HepG2 (cell line): ENCODE data around the gene APOM. TPM values are rescaled to one million over a fixed set of nuclear protein-coding genes. Genes with fewer than 3 reads are reported as not detected.

Experiments
- GATAD1 ChIP-seq: IDR thresholded peaks from 2 replicates; pipeline ENCODE4 v1.6.1; 2016; ENCODE audit warnings: missing genetic modification reagents, missing compliant biosample characterization
- HIC2 ChIP-seq: sonication (generic); formaldehyde crosslinking; IDR thresholded peaks from 2 replicates; pipeline ENCODE4 v1.9.0; 2022; ENCODE audit warnings: low read depth, missing genetic modification reagents
- JDP2 ChIP-seq: sonication (generic); formaldehyde crosslinking; IDR thresholded peaks from 2 replicates; pipeline ENCODE4 v1.8.1; 2022; ENCODE audit warnings: missing genetic modification reagents, borderline replicate concordance
- KLF6 ChIP-seq: IDR thresholded peaks from 2 replicates; pipeline ENCODE4 v1.8.0; 2016; ENCODE audit warnings: missing biosample characterization, missing genetic modification reagents
- RAD51 ChIP-seq: fragments of 450-650 bp; IDR thresholded peaks from 2 replicates; pipeline ENCODE4 v1.6.1; 2016; ENCODE audit warnings: borderline replicate concordance
- SNAI1 ChIP-seq: sonication (generic); formaldehyde crosslinking; IDR thresholded peaks from 2 replicates; pipeline ENCODE4 v1.5.0; 2020; ENCODE audit warnings: mild to moderate bottlenecking, missing genetic modification reagents, borderline replicate concordance
- SRSF9 ChIP-seq: fragments of 200-400 bp; formaldehyde crosslinking; IDR thresholded peaks from 2 replicates; pipeline ENCODE4 v1.6.1; 2018; ENCODE audit warnings: borderline replicate concordance, mild to moderate bottlenecking, low read depth, low read length; ENCODE audit not compliant: insufficient read depth, poor library complexity, severe bottlenecking
- ZMAT3 ChIP-seq: sonication (generic); formaldehyde crosslinking; conservative IDR thresholded peaks from 2 replicates; pipeline ENCODE4 v1.7.0; 2021; ENCODE audit warnings: missing genetic modification reagents
- ZNF3 ChIP-seq: IDR thresholded peaks from 2 replicates; pipeline ENCODE4 v1.7.0; 2017; ENCODE audit warnings: inconsistent platforms
- ZNF317 ChIP-seq: sonication (generic); formaldehyde crosslinking; IDR thresholded peaks from 2 replicates; pipeline ENCODE4 v1.5.0; 2020; ENCODE audit warnings: mild to moderate bottlenecking, missing genetic modification reagents
- ZNF530 ChIP-seq: sonication (generic); formaldehyde crosslinking; IDR thresholded peaks from 2 replicates; pipeline ENCODE4 v1.5.0; 2020; ENCODE audit warnings: low read depth, mild to moderate bottlenecking, missing genetic modification reagents
- ZNF616 ChIP-seq: sonication (generic); formaldehyde crosslinking; IDR thresholded peaks from 2 replicates; pipeline ENCODE4 v1.5.0; 2020; ENCODE audit warnings: low read depth, mild to moderate bottlenecking, missing genetic modification reagents
- ZNF816 ChIP-seq: sonication (generic); formaldehyde crosslinking; IDR thresholded peaks from 2 replicates; pipeline ENCODE4 v1.8.0; 2022; ENCODE audit warnings: missing genetic modification reagents, mild to moderate bottlenecking, borderline replicate concordance
- polyA plus RNA-seq, 8 experiments: library from polyadenylated mRNA; depleted of rRNA in 3 of 8; stranded (reverse) in 7 of 8; unstranded in 1 of 8; fragments of >200 nt; fragmentation: Illumina TruSeq in 4 of 8; extraction: Trizol in 4 of 8; gene quantifications; 2 replicates each; pipeline versions ENCODE4 v1.2.1 to v1.2.3, GENCODE V29; 2011 to 2016; ENCODE audit warnings: low read depth in 4 of 8, missing spikeins in 1 of 8, mixed read lengths in 1 of 8; ENCODE audit not compliant: insufficient read depth in 1 of 8
- total RNA-seq, 5 experiments: library from RNA; depleted of rRNA; stranded (reverse); fragments of >200 nt; fragmentation: Illumina TruSeq; extraction: Trizol; gene quantifications; 2 replicates each; pipeline ENCODE4 v1.2.3, GENCODE V29; 2016; ENCODE audit warnings: low read depth in 1 of 5
- TF ChIP-seq, protein P1 (sequence below): sonication (generic); formaldehyde crosslinking; IDR thresholded peaks from 2 replicates; pipeline ENCODE4 v1.5.0; 2020; ENCODE audit warnings: missing genetic modification reagents
- TF ChIP-seq, protein P2 (sequence below): IDR thresholded peaks from 2 replicates; pipeline ENCODE4 v1.6.1; 2016; ENCODE audit warnings: mild to moderate bottlenecking
- TF ChIP-seq, protein P3 (sequence below): sonication (generic); formaldehyde crosslinking; IDR thresholded peaks from 2 replicates; pipeline ENCODE4 v1.8.0; 2022; ENCODE audit warnings: mild to moderate bottlenecking, missing genetic modification reagents; ENCODE audit not compliant: insufficient replicate concordance
- TF ChIP-seq, protein P4 (sequence below): IDR thresholded peaks from 2 replicates; pipeline ENCODE4 v1.6.1; 2016

The APOM gene
- total and polyA plus RNA-seq, 2 of the 13 experiments (the other 11 are each of a cell fraction or from before 2014, with no cell fraction given) = 98.2 to 1,140 TPM

GRCh38 chr6:31660381-31661261 is 4.9 kb downstream of the APOM start, which contains the start of gene C6orf47 (continued):
- TF ChIP-seq ZNF530 (CRISPR knock-in tag) = 0 out of 2 replicates have a peak, but pooled peaks have one; percentile 5
- TF ChIP-seq ZNF616 (CRISPR knock-in tag) = 0 out of 2 replicates have a peak, but pooled peaks have one; percentile 58
- TF ChIP-seq HIC2 (CRISPR knock-in tag) = no peak
- TF ChIP-seq, protein P1, sequence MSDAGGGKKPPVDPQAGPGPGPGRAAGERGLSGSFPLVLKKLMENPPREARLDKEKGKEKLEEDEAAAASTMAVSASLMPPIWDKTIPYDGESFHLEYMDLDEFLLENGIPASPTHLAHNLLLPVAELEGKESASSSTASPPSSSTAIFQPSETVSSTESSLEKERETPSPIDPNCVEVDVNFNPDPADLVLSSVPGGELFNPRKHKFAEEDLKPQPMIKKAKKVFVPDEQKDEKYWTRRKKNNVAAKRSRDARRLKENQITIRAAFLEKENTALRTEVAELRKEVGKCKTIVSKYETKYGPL (CRISPR knock-in tag) = 0 out of 2 replicates have a peak, but pooled peaks have one; percentile 61
- no peak for TF ChIP-seq ZNF317 (CRISPR knock-in tag)
- 0 out of 2 replicates have a peak, but pooled peaks have one; percentile 44 for TF ChIP-seq GATAD1 (CRISPR knock-in tag)
- peak; percentile 87; the same call in 1 of the 2 replicates for TF ChIP-seq KLF6 (CRISPR knock-in tag)
- peak; percentile 85; the same call in 1 of the 2 replicates for TF ChIP-seq ZNF816 (CRISPR knock-in tag)
- no peak for TF ChIP-seq RAD51
- no peak for TF ChIP-seq SRSF9
- TF ChIP-seq, protein P2, sequence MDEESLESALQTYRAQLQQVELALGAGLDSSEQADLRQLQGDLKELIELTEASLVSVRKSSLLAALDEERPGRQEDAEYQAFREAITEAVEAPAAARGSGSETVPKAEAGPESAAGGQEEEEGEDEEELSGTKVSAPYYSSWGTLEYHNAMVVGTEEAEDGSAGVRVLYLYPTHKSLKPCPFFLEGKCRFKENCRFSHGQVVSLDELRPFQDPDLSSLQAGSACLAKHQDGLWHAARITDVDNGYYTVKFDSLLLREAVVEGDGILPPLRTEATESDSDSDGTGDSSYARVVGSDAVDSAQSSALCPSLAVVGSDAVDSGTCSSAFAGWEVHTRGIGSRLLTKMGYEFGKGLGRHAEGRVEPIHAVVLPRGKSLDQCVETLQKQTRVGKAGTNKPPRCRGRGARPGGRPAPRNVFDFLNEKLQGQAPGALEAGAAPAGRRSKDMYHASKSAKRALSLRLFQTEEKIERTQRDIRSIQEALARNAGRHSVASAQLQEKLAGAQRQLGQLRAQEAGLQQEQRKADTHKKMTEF (CRISPR knock-in tag) = peak; percentile 94
- TF ChIP-seq, protein P3, sequence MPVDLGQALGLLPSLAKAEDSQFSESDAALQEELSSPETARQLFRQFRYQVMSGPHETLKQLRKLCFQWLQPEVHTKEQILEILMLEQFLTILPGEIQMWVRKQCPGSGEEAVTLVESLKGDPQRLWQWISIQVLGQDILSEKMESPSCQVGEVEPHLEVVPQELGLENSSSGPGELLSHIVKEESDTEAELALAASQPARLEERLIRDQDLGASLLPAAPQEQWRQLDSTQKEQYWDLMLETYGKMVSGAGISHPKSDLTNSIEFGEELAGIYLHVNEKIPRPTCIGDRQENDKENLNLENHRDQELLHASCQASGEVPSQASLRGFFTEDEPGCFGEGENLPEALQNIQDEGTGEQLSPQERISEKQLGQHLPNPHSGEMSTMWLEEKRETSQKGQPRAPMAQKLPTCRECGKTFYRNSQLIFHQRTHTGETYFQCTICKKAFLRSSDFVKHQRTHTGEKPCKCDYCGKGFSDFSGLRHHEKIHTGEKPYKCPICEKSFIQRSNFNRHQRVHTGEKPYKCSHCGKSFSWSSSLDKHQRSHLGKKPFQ = no peak
- TF ChIP-seq, protein P4, sequence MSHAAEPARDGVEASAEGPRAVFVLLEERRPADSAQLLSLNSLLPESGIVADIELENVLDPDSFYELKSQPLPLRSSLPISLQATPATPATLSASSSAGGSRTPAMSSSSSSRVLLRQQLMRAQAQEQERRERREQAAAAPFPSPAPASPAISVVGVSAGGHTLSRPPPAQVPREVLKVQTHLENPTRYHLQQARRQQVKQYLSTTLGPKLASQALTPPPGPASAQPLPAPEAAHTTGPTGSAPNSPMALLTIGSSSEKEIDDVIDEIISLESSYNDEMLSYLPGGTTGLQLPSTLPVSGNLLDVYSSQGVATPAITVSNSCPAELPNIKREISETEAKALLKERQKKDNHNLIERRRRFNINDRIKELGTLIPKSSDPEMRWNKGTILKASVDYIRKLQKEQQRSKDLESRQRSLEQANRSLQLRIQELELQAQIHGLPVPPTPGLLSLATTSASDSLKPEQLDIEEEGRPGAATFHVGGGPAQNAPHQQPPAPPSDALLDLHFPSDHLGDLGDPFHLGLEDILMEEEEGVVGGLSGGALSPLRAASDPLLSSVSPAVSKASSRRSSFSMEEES (CRISPR knock-in tag) = peak; percentile 27; the same call in 1 of the 2 replicates
- TF ChIP-seq ZNF3 (CRISPR knock-in tag) = no peak
- TF ChIP-seq SNAI1 = no peak
- TF ChIP-seq JDP2 (CRISPR knock-in tag) = no peak
- peak; percentile 82; the same call in 1 of the 2 replicates for TF ChIP-seq ZMAT3 (CRISPR knock-in tag)
